SK-N-MC (cell line): ENCODE results near the gene SP1.
"Not testable (repeated sequence)": the region's sequence is repeated elsewhere in the genome, so short reads cannot be mapped to it uniquely, and the experiment has no call there.

Source experiments
- DNase-seq: peaks from one replicate; pipeline ENCODE4 v3.0.0-alpha.2; 2011; ENCODE audit warnings: low read depth, low spot score
- H3K27ac ChIP-seq: fragments of 200-600 bp; sonication (generic); 2 replicates; pipeline ENCODE4 v1.5.1; 2016; ENCODE audit warnings: mixed run types
- H3K36me3 ChIP-seq: fragments of 200-600 bp; sonication (generic); 2 replicates; pipeline ENCODE4 v1.6.1; 2017; ENCODE audit warnings: antibody characterized with exemption, low read length, mixed read lengths; ENCODE audit not compliant: insufficient read depth
- H3K4me3 ChIP-seq: fragments of 200-600 bp; sonication (generic); 2 replicates; pipeline ENCODE4 v1.5.1; 2016
- H3K9ac ChIP-seq: fragments of 200-600 bp; sonication (generic); 2 replicates; pipeline ENCODE4 v1.8.0; 2017; ENCODE audit warnings: mixed run types, mixed read lengths; ENCODE audit not compliant: insufficient read length
- H3K9me3 ChIP-seq: fragments of 200-600 bp; sonication (generic); 2 replicates; pipeline ENCODE4 v1.6.1; 2017; ENCODE audit warnings: low read depth, mild to moderate bottlenecking, antibody characterized with exemption, low read length, moderate library complexity, mixed read lengths
- EZH2 ChIP-seq: fragments of 200-600 bp; sonication (generic); IDR thresholded peaks from one replicate; pipeline ENCODE4 v1.6.1; 2017; ENCODE audit warnings: antibody characterized with exemption
- FOXP2 ChIP-seq: optimal IDR thresholded peaks from 2 replicates; pipeline ENCODE3; 2011; ENCODE audit warnings: mild to moderate bottlenecking, moderate library complexity; ENCODE audit not compliant: insufficient read depth; ENCODE audit errors: extremely low read length, control extremely low read depth
- POLR2AphosphoS5 ChIP-seq: IDR thresholded peaks from 2 replicates; pipeline ENCODE4 v1.6.1; 2012; ENCODE audit warnings: mild to moderate bottlenecking, low read depth, low read length, borderline replicate concordance

Gene SP1

GRCh38 chr12:53380104-53380793 is at the start of gene SP1:
Gene SP1 (plus strand): TSS chr12:53380176. CDS start chr12:53380292, 116 bp downstream.
- Histone ChIP-seq H3K9me3 (no peaks in the 10 kb centered on the region), H3K27ac (peak within 1 kb of the TSS; percentile 98), H3K9ac (peak within 1 kb of the TSS; percentile 96), H3K36me3 (peaks cover 38% of the 10 kb centered on the region), H3K4me3 (peak within 1 kb of the TSS; percentile 89)
- peak; percentile 25; the same call in 1 of the 2 replicates for TF ChIP-seq POLR2AphosphoS5
- no peak for TF ChIP-seq FOXP2
- DNase-seq = no peak

GRCh38 chr12:53330671-53331070 is 49.3 kb upstream of the SP1 start:
- H3K9me3 ChIP-seq = no peaks in the 10 kb centered on the region
- H3K36me3 ChIP-seq = no peaks in the 10 kb centered on the region
- no peak overlapping the region for H3K27ac ChIP-seq
- no peak overlapping the region for H3K9ac ChIP-seq
- no peak for DNase-seq
- no peak for TF ChIP-seq POLR2AphosphoS5
- no peak for TF ChIP-seq FOXP2
- no peak for TF ChIP-seq EZH2
- no peak overlapping the region for H3K4me3 ChIP-seq

GRCh38 chr12:53332339-53332738 is 47.6 kb upstream of the SP1 start:
- H3K36me3 ChIP-seq, H3K4me3 ChIP-seq, H3K9me3 ChIP-seq, H3K9ac ChIP-seq, H3K27ac ChIP-seq, DNase-seq: not testable (repeated sequence)

- Histone ChIP-seq H3K27ac (no peak overlapping the region), H3K9me3 (no peaks in the 10 kb centered on the region), H3K9ac (no peak overlapping the region), H3K36me3 (no peaks in the 10 kb centered on the region), H3K4me3 (no peak overlapping the region)
- DNase-seq = no peak
- no peak for TF ChIP-seq POLR2AphosphoS5
- no peak for TF ChIP-seq EZH2
These were observed 47.2 kb upstream of the SP1 start for GRCh38 chr12:53332744-53333143.

GRCh38 chr12:53333289-53333688 is 46.7 kb upstream of the SP1 start:
- Histone ChIP-seq H3K36me3 (no peaks in the 10 kb centered on the region), H3K27ac (no peak overlapping the region), H3K9me3 (no peaks in the 10 kb centered on the region), H3K9ac (no peak overlapping the region), H3K4me3 (no peak overlapping the region)
- TF ChIP-seq EZH2 (no peak), POLR2AphosphoS5 (no peak), FOXP2 (no peak)
- no peak for DNase-seq

GRCh38 chr12:53333845-53334244 is 46.1 kb upstream of the SP1 start:
- H3K4me3 ChIP-seq = no peak overlapping the region
- no peak overlapping the region for H3K9ac ChIP-seq
- H3K36me3 ChIP-seq = no peaks in the 10 kb centered on the region
- TF ChIP-seq FOXP2 (no peak), EZH2 (no peak), POLR2AphosphoS5 (no peak)
- no peak overlapping the region for H3K27ac ChIP-seq
- no peak for DNase-seq
- H3K9me3 ChIP-seq = no peaks in the 10 kb centered on the region

- TF ChIP-seq FOXP2 (no peak), POLR2AphosphoS5 (no peak), EZH2 (no peak)
- H3K9ac ChIP-seq = no peak overlapping the region
- H3K4me3 ChIP-seq = no peak overlapping the region
- DNase-seq = no peak
- no peaks in the 10 kb centered on the region for H3K36me3 ChIP-seq
- no peak overlapping the region for H3K27ac ChIP-seq
- no peaks in the 10 kb centered on the region for H3K9me3 ChIP-seq
These were observed 45.2 kb upstream of the SP1 start for GRCh38 chr12:53334822-53335221.

GRCh38 chr12:53336181-53336681 is 43.7 kb upstream of the SP1 start, which contains the start of gene SP7:
Gene SP7 (minus strand): TSS chr12:53336354. CDS start chr12:53335646, 708 bp downstream.
- Histone ChIP-seq H3K9ac (no peak within 1 kb of the TSS), H3K27ac (no peak within 1 kb of the TSS), H3K9me3 (no peaks in the 10 kb centered on the region), H3K36me3 (no peaks in the 10 kb centered on the region), H3K4me3 (no peak within 1 kb of the TSS)
- DNase-seq = no peak
- no peak for TF ChIP-seq EZH2
- TF ChIP-seq FOXP2 = no peak

- no peak overlapping the region for H3K9ac ChIP-seq
- TF ChIP-seq EZH2 (no peak), FOXP2 (no peak), POLR2AphosphoS5 (no peak)
These were observed 42.0 kb upstream of the SP1 start for GRCh38 chr12:53338017-53338416.

More at GRCh38 chr12:53338017-53338416, 42.0 kb upstream of the SP1 start:
- Histone ChIP-seq H3K9me3 (no peaks in the 10 kb centered on the region), H3K27ac (no peak overlapping the region), H3K36me3 (no peaks in the 10 kb centered on the region), H3K4me3 (no peak overlapping the region)
- DNase-seq = no peak
